Activated CD4-positive, alpha-beta T cell treated with anti-CD3 and anti-CD28 coated beads, Interleukin-10, Interleukin-2, amounts not matched to agents 100 ng/mL and 50 ng/mL, durations not matched to agents 16 hours and 8 hours (primary cell): ENCODE results near the gene TRIM33.

Source experiments
- DNase-seq: peaks from one replicate; pipeline ENCODE4 v3.0.0-alpha.2; 2020

The TRIM33 gene

GRCh38 chr1:114511032-114511785, at the start of gene TRIM33:
Gene TRIM33, minus strand, starts transcription at chr1:114511203. Its CDS starts 127 bp downstream, at chr1:114511076.
- DNase-seq: peak; percentile 95

DNA sequence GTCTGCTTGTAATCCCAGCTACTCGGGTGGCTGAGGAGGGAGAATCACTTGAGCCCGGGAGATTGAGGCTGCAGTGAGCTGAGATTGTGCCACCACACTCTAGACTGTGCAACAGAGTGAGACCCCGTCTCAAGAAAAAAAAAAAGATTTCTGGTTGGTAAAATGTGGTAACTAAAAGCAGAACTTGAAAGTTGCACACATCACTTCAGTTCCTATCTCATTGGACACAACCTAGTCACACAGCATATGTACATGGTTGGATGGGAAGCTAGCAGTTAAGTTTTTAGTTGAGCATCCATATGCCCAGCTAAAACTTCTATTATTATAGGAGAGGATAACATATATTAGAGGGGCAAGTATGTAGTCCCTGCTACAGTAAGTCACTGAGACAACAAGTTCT, 48.4 kb upstream of the TRIM33 start:
- no peak for DNase-seq

- peak; percentile 7 for DNase-seq
Measured at GRCh38 chr1:114558544-114558943, 47.5 kb upstream of the TRIM33 start.

GRCh38 chr1:114554577-114554976, 43.6 kb upstream of the TRIM33 start:
- no peak for DNase-seq

GRCh38 chr1:114552106-114552639, 41.2 kb upstream of the TRIM33 start:
- DNase-seq: no peak

GRCh38 chr1:114551400-114551799, 40.4 kb upstream of the TRIM33 start:
- no peak for DNase-seq

DNA sequence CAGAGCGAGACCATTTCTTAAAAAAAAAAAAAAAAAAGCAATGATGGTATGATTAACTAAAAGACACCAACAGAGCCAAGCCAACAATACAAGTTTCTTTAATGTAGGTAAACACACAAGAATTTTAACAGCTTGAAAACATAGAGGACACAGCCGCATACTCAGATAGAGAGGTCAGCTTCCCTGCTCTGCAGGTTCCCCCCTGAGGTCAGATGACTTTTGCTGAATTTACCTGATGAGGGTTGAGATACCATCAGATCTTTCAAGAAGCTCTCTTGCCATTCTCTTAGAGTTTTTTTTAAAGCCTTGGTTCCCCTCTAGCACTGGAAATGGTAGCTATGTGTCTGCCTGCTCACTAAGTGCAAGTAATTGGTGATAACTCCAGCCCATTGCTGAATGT, 39.3 kb upstream of the TRIM33 start:
- DNase-seq: no peak

DNA sequence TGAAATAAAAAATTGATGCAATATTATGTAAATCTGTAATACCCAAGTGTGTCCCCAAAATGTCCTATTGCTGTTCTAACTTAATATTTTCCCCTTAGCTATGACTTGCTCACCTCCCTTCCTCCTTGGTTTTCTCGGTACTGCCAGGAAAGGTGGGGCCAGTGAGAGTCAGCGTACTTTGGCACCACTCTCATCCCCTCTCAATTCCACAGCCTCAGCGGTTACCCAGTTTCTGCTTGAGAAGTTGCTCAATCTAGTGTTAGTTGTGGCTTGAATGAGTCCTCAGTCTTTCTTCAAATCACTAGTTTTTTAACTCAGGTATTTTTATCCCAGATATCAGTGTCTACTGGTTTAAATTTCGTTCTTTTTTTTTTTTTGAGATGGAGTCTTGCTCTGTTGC, 38.1 kb upstream of the TRIM33 start:
- DNase-seq: no peak

GRCh38 chr1:114547076-114547475, 36.1 kb upstream of the TRIM33 start:
- no peak for DNase-seq

- DNase-seq: no peak
Measured at GRCh38 chr1:114545796-114546195, 34.8 kb upstream of the TRIM33 start.

GRCh38 chr1:114545315-114545714, 34.3 kb upstream of the TRIM33 start:
- DNase-seq: no peak

DNA sequence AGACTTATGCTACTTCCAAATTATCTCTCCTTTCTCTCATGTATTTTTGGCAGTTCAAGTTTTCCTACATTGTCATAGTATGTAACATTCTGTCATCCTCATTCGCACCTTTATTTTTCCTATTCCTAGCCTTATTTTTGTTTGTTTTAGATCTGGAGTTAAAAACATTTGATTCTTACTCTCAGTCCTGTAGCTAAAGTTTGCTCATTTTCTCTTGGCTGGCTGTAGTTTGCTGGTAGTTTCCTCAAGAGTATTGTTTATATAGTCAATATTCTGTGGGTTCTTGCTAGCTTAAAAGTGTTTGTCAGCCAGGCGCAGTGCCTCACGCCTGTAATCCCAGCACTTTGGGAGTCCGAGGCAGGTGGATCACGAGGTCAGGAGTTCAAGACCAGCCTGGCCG, 29.8 kb upstream of the TRIM33 start:
- no peak for DNase-seq

DNA sequence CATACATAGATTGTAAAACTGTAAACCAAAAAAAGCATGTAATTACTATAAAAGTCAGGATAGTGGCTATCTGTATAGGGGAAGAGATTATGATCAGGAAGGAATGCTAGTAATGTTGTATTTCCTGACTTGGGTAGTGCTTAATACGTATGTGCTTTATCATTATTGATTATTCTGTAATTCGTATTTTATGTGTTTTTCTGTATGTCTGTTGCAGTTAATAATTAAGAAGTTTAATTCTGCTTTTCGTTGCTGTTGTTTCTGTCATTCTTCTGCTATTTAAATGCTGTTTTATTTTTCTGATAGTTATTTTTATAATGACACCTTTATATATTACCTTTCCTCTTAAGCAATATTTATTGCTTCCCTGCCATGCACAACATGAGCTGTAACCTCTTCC, 29.3 kb upstream of the TRIM33 start:
- no peak for DNase-seq

DNA sequence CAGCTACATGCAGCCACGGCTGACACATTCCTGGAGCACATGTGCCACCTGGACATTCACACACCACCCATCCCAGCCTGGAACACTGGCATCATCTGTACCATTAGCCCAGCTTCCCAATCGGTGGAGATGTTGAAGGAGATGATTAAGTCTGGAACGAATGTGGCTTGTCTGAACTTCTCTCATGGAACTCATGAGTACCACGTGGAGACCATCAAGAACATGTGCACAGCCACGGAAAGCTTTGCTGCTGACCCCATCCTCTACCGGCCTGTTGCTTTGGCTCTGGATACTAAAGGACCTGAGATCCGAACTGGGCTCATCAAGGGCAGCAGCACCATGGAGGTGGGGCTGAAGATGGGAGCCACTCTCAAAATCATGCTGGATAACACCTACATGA, 25.0 kb upstream of the TRIM33 start:
- no peak for DNase-seq

DNA sequence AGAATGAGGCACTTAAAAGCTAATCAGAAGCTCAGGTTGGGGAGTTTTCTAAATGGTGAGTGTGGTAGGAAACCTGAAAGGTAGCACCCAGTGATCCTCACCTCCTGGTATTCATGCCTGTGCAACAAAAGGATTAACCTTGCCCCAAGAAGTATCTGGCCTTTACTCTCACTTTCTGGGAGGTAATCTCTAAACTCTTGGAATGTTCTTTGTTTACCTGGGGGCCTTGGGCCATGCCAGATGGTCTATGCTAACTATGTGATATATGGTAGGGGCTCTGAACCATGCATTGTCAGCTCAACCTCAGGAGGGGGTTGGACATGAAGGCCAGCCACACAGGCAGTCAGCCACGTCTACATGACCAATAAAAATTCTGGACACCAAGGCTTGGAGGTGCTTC, 24.4 kb upstream of the TRIM33 start:
- no peak for DNase-seq

GRCh38 chr1:114531094-114531493, 20.1 kb upstream of the TRIM33 start:
- DNase-seq: no peak

DNA sequence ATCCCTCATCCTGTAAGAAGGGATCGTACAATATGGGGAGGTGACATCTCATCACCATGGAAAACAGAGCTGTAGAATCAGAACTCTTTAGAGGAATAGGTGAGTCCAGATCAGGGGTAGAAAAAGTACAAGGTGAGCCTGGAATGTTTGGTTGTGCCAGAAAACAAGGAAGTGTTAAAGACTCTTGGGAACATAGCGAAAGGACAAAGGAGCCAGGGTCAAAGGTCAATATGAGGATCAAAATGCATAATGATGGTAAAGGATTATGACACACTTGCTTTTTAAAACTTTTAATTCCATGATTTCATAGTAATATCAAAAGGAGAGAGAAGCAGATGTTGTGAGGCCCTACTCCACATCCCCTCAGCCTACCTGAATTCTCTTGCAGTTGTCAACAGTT, 19.2 kb upstream of the TRIM33 start:
- DNase-seq: no peak

GRCh38 chr1:114524944-114525343, 13.9 kb upstream of the TRIM33 start:
- peak; percentile 17 for DNase-seq

DNA sequence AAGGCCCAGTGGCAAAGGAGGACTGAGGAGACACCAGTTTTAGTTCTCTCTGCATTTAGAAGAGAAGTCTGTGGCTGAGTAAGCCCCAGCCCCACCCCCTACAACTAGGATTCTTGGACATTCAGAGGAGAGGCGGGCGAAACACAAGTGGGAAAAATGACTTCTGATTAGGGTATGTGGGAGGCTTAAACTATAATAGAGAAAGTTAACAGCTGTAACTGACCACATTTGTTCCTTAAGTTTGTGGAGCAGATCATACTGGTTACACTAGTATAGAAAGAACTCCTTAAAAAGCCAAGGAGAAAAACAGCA, 11.2 kb upstream of the TRIM33 start:
- no peak for DNase-seq

DNA sequence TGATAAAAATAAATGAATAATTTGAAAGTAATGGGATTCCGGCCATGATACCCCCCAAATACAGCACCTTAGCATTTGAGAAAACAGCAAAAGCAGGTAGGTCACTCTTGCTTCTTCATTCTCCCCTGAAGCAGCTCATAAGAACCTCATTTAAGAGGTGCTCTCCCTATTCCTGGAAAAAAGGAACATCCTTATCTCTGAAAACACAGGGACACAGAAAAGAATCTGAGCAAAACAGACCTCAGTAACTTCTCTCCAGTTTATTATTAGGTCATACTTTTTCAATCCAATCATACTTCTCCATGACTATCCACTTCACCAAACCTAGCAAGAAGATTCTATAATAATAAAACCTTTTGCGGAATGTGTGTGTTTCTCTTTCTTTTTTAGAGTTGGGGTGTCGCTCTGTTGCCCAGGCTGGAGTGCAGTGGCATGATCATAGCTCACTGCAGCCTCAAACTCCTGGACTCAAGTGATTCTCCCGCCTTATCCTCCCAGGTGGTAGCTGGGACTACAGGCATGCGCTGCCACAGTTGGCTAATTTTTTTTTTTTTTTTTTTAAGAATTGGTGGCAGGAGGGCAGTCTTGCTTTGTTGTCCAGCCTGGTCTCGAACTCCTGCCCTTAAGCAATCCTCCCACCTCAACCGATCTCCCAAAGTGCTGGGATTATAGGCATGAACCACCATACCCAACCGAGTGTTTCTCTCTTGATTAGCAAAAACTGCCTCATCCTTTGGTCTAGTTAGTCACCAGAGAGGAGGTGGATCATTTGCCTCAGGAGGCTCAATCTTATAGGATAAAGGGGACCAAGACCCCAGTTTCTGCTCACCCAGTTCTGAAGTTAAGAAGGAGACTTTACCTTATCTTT, 10.6 kb upstream of the TRIM33 start:
- no peak for DNase-seq

DNA sequence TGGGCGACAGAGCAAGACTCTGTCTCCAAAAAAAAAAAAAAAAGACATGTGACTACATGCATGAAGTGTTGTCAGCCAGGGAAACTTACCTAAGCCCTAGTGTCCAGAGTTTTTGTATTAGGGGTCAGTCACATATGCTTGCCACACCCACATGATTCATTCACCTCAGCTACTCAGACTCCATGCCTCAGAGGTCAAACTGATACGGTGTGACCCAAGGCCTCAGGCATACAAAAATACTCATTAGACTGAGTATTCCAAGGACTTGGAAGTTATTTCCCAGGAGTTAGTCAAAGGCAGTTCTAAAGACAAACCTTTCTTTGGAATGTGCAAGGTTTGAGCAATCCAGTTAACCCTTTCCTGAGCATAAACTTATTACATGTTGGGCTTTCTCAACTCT, 6.3 kb upstream of the TRIM33 start:
- DNase-seq: no peak

DNA sequence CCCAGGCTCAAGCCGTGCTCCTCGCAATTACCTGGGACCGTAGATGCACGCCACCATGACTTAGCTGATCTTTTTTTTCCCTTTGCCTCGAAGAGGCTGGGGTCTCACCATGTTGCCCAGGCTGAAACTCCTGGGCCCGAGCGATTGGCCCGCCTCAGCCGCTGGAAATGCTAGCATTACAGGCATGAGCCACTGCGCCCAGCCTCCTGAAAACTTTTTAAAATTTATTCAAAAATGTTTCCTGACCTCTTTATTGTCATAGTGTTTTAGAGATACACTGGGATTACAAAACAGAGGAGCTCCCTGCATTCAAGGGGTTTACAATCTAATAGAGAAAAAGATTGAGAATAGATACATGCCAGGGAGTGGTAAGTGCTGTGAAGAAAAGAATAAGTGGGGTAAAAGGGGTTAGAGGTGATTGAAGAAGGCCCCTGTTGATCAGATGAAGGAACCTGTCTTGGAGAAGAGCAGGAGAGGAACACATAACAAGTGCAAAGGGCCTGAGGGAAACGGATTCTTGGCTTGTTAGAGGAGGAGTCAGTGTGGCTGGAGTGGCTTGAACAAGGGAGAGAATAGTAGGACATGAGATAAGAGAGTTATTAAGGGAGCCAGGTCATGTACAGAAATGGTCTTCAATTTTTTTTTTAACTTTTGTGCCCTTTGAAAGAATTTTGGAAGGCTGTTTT, 1.7 kb upstream of the TRIM33 start:
- DNase-seq: no peak

GRCh38 chr1:114510274-114511031, 550 bp downstream of the TRIM33 start:
- peak; percentile 47 for DNase-seq
